C4-2B (cell line): Measurements from ENCODE around the gene UBE3C.

Experiments
- CTCF ChIP-seq: fragments of 450-650 bp; conservative IDR thresholded peaks from 2 replicates; pipeline ENCODE4 v1.5.1; 2017; ENCODE audit warnings: mild to moderate bottlenecking
- ZFX ChIP-seq: fragments of 450-650 bp; IDR thresholded peaks from 2 replicates; pipeline ENCODE4 v1.6.1; 2017

- TF ChIP-seq CTCF (no peak), ZFX (no peak)
Measured at GRCh38 chr7:157239571-157240270, 101.0 kb downstream of the UBE3C start.
